Prostate gland (tissue), 2 donors: ENCODE measurements around the gene CSNK1A1.

Source experiments
- CTCF ChIP-seq, 4 experiments: fragments of 200-600 bp in 2 of 4; fragments of 450-650 bp in 2 of 4; sonication (generic) in 2 of 4; IDR thresholded peaks; 1 replicate in 3 of 4; 2 replicates in 1 of 4; pipeline ENCODE4 v1.5.1; 2016 to 2019; ENCODE audit warnings: antibody characterized with exemption in 4 of 4, mild to moderate bottlenecking in 2 of 4, moderate library complexity in 2 of 4
- POLR2A ChIP-seq: fragments of 450-650 bp; IDR thresholded peaks from one replicate; pipeline ENCODE4 v1.6.1; 2016; ENCODE audit warnings: antibody characterized with exemption, mild to moderate bottlenecking
- POLR2AphosphoS5 ChIP-seq: sonication (generic); formaldehyde crosslinking; IDR thresholded peaks from one replicate; pipeline ENCODE4 v1.6.1; 2017; ENCODE audit warnings: antibody characterized with exemption

GRCh38 chr5:149485655-149486615 lies 65.3 kb downstream of the CSNK1A1 start:
- no peak for TF ChIP-seq CTCF (IDR thresholded peaks at IDR 0.05)
- no peak for TF ChIP-seq POLR2A
- TF ChIP-seq POLR2AphosphoS5: peak; percentile 98
